Ovary (tissue), 9 donors: ENCODE data around the gene RSAD1. TPM values are rescaled to one million over a fixed set of nuclear protein-coding genes. Genes with fewer than 3 reads are reported as not detected.

ENCODE experiments used
- DNase-seq, 5 donors: peaks; one replicate each; pipeline ENCODE4 v3.0.0-alpha.2; 2019 to 2020
- H3K27ac ChIP-seq, 2 donors: fragments of 200-600 bp; one replicate each; pipeline versions ENCODE4 v1.5.1 to v1.8.0; 2019 to 2022
- H3K27me3 ChIP-seq: fragments of 200-600 bp; one replicate; pipeline ENCODE4 v1.8.0; 2022
- H3K36me3 ChIP-seq: fragments of 200-600 bp; sonication (generic); one replicate; pipeline ENCODE4 v1.5.1; 2019
- H3K4me1 ChIP-seq: one replicate; pipeline ENCODE4 v1.8.1; 2013; ENCODE audit warnings: mild to moderate bottlenecking, moderate library complexity; ENCODE audit not compliant: insufficient read depth
- H3K4me3 ChIP-seq: fragments of 200-600 bp; sonication (generic); one replicate; pipeline ENCODE4 v1.5.1; 2017
- H3K9me3 ChIP-seq, 2 donors: fragments of 200-600 bp in 1 of 2; sonication (generic) in 1 of 2; one replicate each; pipeline versions ENCODE4 v1.5.1 to v1.8.1; 2013 to 2019; ENCODE audit warnings: mild to moderate bottlenecking in 1 of 2, moderate library complexity in 1 of 2
- EP300 ChIP-seq: sonication (generic); formaldehyde crosslinking; IDR thresholded peaks from one replicate; pipeline ENCODE4 v1.6.1; 2017; ENCODE audit warnings: antibody characterized with exemption
- POLR2A ChIP-seq: fragments of 450-650 bp; IDR thresholded peaks from one replicate; pipeline ENCODE4 v1.6.1; 2017; ENCODE audit warnings: antibody characterized with exemption, mild to moderate bottlenecking, moderate library complexity
- WGBS, 3 donors: extraction: QIAGEN DNeasy Blood & Tissue Kit in 1 of 3; methylation state at CpG; one replicate each; pipeline versions ENCODE4 v1.1.5 to v1.1.7; 2013 to 2017; 5-methylcytosine and 5-hydroxymethylcytosine counted together
- intact Hi-C, 4 donors: fragments of 100-400 bp; cut with DNase I; formaldehyde crosslinking; loops; one replicate each; pipeline versions ENCODE4 v1.11.0 to v1.15.1; 2022 to 2023
- polyA plus RNA-seq, 2 donors: library from polyadenylated mRNA; stranded (reverse); fragments of 200-250 nt in 1 of 2; fragments of 350-450 nt in 1 of 2; fragmentation: Illumina TruSeq in 1 of 2; extraction: RNeasy Lipid Tissue Mini Kit (QIAGEN cat#74804) in 1 of 2; gene quantifications; one replicate each; pipeline ENCODE4 v1.2.3, GENCODE V29; 2013 to 2014
- total RNA-seq, 7 donors: library from RNA; depleted of rRNA in 2 of 7; stranded (reverse); fragments of >200 nt in 2 of 7; fragmentation: NEBNext Ultra II Directional in 3 of 7; extraction: Animal tissue kit (Norgen Biotek cat#: 25700) in 3 of 7; gene quantifications; one replicate each; pipeline versions ENCODE4 v1.1.0 to v1.2.4, GENCODE V29; 2016 to 2023
- TF ChIP-seq, protein P1 (sequence below), 3 donors: fragments of 450-650 bp in 2 of 3; fragments of 200-600 bp in 1 of 3; IDR thresholded peaks; one replicate each; pipeline versions ENCODE4 v1.5.1 to v1.8.0; 2016 to 2022; ENCODE audit warnings: antibody characterized with exemption in 3 of 3, mild to moderate bottlenecking in 1 of 3
- donor health status: DM: no; HTN: no; CAD: no; lungs with moderate emphysema.
- donor health status: DM: no; HTN: no; CAD: no.
- donor health status: Bipolar disorder and iron deficiency.
- donor health status: DM: yes; HTN: yes; CAD: no.
- donor health status: DM: no; HTN: no; CAD: no.
- donor health status: DM: yes; HTN: yes; CAD: no.

Gene RSAD1
- total and polyA plus RNA-seq, 9 donors, result 21.2 to 48.0 (median 34.6) TPM

DNA sequence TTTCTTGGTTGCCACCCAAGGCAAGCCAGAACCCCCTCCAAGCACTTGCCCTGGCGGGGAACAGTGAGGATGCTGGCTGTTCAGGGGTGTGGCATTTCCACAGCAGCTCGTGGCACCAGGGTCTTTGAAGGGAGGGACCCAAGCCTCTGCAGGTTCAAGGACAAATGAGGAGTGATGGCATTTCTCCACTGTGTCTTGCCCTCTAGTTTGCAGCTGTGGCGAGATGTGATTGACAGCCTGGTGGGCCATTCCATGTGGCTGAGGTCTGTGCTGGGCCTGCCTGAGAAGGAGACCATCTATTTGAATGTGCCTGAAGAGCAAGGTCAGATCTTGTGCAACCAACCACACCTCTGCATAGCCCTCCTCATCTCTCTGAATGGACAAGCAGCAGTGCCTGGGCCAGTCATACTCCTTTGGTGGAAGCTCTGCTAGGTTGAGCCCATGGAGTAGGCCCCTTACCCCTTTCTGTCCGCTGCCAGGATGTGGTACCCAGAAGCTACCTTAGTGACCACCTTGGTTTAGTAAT is 49.4 kb downstream of the RSAD1 start:
- WGBS, 3 donors, result 47 to 50% (median 48%) methylated on average over 4 of the region's 4 CpGs

DNA sequence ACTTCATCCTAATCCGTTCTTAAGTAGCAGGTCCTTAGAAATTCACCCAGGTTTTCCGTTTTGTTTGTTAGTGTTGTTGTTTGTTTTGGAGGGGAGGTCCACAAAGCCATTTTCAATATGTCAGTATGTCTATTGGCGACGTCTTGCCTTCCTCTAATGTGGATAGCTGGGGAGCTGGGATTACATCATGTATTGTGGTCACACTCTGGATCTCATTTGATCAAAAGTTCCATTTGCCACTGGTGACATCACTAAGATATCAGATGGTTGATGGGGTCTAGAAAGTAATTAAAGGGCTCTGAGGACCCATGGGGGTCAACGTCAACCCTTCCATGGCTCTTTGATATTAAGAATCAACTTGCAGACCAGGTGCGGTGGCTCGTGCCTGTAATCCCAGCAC is 51.2 kb downstream of the RSAD1 start:
- Histone ChIP-seq H3K9me3 (no peaks in the 10 kb centered on the region), H3K36me3 (no peaks in the 10 kb centered on the region), H3K27me3 (no peaks in the 10 kb centered on the region), H3K4me1 (peaks cover 9% of the 10 kb centered on the region), H3K27ac (no peak overlapping the region), H3K4me3 (no peak overlapping the region)
- 93 to 94% (median 93%) methylated on average over 7 of the region's 7 CpGs for WGBS, 3 donors
- no peak for TF ChIP-seq EP300
- TF ChIP-seq POLR2A, result no peak
- TF ChIP-seq, protein P1, sequence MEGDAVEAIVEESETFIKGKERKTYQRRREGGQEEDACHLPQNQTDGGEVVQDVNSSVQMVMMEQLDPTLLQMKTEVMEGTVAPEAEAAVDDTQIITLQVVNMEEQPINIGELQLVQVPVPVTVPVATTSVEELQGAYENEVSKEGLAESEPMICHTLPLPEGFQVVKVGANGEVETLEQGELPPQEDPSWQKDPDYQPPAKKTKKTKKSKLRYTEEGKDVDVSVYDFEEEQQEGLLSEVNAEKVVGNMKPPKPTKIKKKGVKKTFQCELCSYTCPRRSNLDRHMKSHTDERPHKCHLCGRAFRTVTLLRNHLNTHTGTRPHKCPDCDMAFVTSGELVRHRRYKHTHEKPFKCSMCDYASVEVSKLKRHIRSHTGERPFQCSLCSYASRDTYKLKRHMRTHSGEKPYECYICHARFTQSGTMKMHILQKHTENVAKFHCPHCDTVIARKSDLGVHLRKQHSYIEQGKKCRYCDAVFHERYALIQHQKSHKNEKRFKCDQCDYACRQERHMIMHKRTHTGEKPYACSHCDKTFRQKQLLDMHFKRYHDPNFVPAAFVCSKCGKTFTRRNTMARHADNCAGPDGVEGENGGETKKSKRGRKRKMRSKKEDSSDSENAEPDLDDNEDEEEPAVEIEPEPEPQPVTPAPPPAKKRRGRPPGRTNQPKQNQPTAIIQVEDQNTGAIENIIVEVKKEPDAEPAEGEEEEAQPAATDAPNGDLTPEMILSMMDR (IDR thresholded peaks at IDR 0.05), result no peak
- DNase-seq, result no peak
- intact Hi-C loops, result loop anchor here in 2 of 4 donors (10.0 kb wide), 1 partner anchor 45 kb away; no protein-coding TSS in a partner anchor

More for the DNA sequence above, 49.4 kb downstream of the RSAD1 start:
- Histone ChIP-seq H3K4me1 (peaks cover 2% of the 10 kb centered on the region), H3K27me3 (no peaks in the 10 kb centered on the region), H3K9me3 (no peaks in the 10 kb centered on the region), H3K36me3 (no peaks in the 10 kb centered on the region), H3K4me3 (no peak overlapping the region), H3K27ac (no peak overlapping the region)
- intact Hi-C loops, result no loop called here
- TF ChIP-seq EP300 (no peak), POLR2A (no peak)
- TF ChIP-seq, protein P1 (IDR thresholded peaks at IDR 0.05), result no peak
- DNase-seq, result no peak

DNA sequence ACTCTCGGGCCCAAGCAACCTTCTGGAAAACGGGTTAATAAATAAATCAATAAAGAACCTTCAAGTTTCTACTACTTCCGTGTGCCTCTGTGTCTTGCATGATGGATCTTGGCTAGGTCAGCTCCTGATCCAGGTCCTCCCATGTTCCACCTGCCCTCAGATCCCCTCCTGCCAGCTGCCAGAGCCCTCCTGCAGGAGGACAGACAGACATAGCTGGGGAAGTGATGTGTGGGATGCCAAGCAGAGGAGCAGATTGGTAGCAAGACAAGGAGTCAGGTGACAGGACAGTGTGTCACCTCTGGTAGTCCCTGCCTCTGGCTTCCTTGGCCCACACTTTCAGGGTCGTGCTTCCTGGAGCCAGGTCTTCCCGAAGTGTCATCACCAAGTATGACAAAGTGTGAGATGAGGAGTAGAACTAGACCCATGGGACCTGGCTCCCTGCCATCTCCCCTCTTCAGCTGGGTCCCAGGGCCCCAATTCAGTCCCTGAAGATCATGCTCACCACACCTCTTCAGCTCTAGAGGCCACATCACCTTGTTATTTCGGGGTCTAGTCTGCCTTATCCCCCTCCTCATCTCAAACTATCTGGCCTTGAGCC is 52.9 kb downstream of the RSAD1 start:
- H3K27ac ChIP-seq, result peak overlapping the region in 1 of 2 donors; percentile 15
- H3K9me3 ChIP-seq, result no peaks in the 10 kb centered on the region
- intact Hi-C loops, result loop anchor here in 2 of 4 donors (10.0 kb wide), 1 partner anchor 47 kb away; no protein-coding TSS in a partner anchor
- H3K27me3 ChIP-seq, result no peaks in the 10 kb centered on the region
- TF ChIP-seq EP300 (no peak), POLR2A (no peak)
- TF ChIP-seq, protein P1 (IDR thresholded peaks at IDR 0.05), result no peak
- H3K4me1 ChIP-seq, result peaks cover 9% of the 10 kb centered on the region
- DNase-seq, result no peak
- no peak overlapping the region for H3K4me3 ChIP-seq
- H3K36me3 ChIP-seq, result no peaks in the 10 kb centered on the region
- WGBS, 3 donors, result 62 to 73% (median 64%) methylated on average over 6 of the region's 6 CpGs

DNA sequence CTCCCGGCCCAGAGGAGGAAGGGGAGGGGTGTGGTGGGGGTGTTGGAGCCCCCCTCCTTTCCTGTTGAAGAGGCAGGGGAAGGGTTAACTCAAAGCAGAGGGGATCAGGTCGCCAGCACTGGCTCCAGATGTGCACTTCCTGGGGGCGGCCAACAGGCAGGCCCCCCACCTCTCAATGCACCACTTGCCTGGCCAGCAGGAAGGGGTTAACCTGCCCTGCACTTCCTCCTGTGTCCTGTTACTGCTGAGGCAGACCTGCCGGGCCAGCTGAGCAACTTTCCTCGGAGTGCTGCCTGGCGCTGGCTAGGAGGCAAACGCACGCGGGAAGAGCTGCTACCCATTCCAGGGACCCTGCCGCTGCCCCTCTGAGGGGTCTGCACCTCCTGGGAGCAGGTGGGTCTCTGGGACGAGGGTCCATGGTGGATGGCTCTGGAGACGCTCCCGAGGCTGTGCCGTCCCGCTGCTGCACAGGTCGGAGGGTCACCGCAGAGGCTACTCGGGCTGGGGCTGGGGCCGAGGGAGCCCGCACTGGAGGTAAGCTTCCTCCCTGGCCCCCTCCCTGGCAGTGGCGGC is 53.9 kb downstream of the RSAD1 start, which contains the start of gene EPN3:
EPN3 (plus strand) TSS at position 284 of the 573 bp plus-strand sequence. CDS start 3,822 bp downstream, outside the sequence.
- no peaks in the 10 kb centered on the region for H3K27me3 ChIP-seq
- peak within 1 kb of the TSS; percentile 33 for H3K4me3 ChIP-seq
- 2 to 6% (median 4%) methylated on average over 19 to 21 of the region's 21 CpGs for WGBS, 3 donors
- H3K36me3 ChIP-seq, result no peaks in the 10 kb centered on the region
- intact Hi-C loops, result loop anchor here in 2 of 4 donors (10.0 kb wide), 1 partner anchor 48 kb away; no protein-coding TSS in a partner anchor
- TF ChIP-seq, protein P1 (IDR thresholded peaks at IDR 0.05), result no peak
- TF ChIP-seq EP300 (no peak), POLR2A (no peak)
- H3K27ac ChIP-seq, result peak within 1 kb of the TSS in 1 of 2 donors; percentile 15
- H3K4me1 ChIP-seq, result peaks cover 9% of the 10 kb centered on the region
- peak in 2 of 5 donors; percentile 51 to 60 for DNase-seq
- no peaks in the 10 kb centered on the region for H3K9me3 ChIP-seq
